GM04504 (cell line): ENCODE measurements around the gene POMC.
"Not testable (repeated sequence)": the region's sequence is repeated elsewhere in the genome, so short reads cannot be mapped to it uniquely, and the experiment has no call there.

ENCODE experiments used
- DNase-seq: peaks from one replicate; pipeline ENCODE4 v3.0.0-alpha.2; 2012; ENCODE audit warnings: low read depth

The POMC gene

DNA sequence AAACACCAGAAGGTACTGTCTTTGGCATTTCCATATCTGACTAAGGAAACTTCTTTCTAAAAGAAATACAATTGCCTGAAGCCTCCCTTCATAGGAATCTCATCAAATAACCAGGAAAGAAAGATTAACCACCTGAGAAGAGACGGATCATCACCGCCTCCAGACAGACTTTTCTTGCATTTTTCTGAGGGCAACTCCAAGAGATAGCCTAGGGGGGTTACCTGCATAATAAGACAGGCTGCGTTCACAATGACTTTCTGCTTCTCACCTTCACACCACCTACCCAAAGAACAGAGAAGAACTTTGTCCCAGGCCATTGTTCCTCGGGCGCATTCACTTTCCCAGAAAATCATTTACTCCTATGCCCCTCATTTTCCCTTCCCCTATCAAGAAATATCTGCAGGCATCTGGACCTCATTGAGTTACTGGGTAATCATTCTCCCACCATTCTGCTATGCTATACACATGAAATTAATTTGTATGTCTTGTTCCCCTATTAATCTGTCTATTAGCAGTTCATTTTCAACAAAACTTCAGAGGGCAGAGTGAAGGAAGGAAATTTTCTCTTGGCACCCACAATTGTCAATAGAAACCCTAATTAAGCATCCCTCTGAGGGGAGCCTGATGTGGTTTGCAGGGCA lies 8.3 kb upstream of the POMC start:
- no peak for DNase-seq

DNA sequence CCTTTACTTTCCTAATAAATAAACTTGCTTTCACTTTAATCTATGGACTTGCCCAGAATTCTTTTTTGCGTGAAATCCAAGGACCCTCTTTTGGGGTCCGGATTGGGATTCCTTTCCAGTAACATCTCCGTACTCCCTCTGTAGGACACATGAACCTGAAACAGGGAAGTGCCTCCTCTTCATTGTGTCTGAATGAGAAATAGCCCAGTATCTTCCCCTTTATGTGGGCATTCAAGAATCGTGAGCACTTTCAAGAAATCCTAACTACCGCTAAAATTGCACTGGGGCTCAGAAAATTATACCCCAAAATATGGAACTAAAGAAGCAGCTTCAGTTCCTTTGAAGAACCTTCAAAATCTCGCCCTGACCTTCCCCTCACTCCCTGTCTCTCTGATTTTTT lies 7.8 kb upstream of the POMC start:
- no peak for DNase-seq

DNA sequence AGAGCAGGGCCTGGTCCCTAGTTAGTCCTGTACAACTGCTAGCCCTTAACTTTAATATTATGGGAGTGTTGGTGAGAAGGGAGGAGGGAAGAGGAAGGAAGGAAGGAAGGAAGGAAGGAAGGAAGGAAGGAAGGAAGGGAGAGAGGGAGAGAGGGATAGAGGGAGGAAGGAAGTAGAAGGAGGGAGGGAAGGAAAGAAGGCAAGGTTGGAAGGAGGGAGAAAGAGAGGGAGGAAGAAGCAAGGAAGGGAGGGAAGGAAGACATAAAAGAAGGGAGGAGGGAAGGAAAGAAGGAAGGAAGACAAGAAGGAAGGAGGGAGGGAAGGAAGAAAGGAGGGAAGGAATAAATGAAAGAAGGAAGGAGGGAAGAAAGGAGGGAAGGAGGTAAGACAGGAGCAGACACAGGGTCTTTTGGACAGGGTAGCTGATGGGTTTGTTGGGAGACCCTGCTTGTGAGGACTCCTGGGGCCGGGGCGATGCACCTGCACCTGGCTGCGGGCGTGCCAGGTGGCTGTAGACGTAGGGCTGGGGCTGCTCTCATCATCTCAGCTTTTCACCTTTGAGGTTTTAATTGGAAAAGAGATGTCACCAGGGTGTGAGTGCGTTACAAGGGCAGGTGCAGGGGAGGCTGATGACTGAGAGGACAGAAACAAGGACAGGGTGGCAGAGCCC lies 5.9 kb upstream of the POMC start:
- no peak for DNase-seq

DNA sequence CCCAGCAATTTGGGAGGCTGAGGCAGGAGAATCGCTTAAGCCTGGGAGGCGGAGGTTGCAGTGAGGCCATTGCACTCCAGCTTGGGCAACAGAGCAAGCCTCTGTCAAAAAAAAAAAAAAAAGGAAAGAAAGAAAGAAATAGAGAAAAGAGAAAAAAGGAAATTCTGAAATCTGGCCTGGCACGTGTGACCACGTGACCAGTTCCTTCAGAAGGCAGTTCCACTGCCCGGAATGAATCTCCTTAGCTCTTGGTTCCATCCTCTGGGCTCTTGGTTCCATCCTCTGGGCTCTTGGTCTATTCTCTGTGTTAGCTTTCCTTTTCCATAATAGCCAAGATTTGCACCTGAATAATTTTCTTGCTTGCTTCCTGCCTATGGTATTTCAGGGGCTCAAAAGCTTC lies 5.3 kb upstream of the POMC start:
- no peak for DNase-seq

DNA sequence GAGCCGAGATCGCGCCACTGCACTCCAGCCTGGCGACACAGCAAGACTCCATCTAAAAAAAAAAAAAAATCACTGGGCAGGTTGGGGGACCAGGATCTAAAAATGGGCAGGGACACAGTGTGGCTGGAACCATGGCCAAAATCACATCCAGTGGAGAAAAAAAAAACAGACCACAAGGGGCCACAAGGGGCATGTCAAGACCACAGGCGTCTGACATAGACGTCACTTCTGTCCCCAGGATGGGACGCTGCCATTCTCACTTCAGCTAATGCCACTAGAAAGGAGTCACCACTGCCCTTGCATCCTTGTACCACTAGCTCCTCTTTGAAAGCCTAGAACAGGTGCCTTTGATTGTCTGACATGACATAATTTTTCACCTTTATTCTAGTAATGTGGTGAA lies 2.5 kb upstream of the POMC start:
- DNase-seq, result no peak

DNA sequence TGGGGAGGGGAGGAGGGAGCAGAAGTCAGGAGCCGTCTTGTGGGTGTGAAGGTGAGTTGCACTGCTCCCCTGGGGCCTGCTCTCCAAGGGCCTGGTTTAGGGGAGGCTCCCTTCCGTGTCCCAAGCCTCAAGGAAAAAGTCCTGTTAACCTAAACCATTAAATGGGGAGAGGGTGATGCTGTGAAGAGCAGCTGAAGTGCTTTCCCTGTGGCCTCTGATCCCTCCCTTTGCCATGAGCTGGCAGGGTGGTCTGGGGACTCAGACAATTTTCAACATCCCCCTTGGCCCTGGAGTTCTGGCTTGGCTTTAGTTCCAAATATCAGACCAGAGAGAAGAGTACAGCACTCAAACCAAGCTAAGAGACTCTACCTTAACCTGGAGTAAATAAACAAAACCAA lies 692 bp upstream of the POMC start:
- DNase-seq, result no peak

DNA sequence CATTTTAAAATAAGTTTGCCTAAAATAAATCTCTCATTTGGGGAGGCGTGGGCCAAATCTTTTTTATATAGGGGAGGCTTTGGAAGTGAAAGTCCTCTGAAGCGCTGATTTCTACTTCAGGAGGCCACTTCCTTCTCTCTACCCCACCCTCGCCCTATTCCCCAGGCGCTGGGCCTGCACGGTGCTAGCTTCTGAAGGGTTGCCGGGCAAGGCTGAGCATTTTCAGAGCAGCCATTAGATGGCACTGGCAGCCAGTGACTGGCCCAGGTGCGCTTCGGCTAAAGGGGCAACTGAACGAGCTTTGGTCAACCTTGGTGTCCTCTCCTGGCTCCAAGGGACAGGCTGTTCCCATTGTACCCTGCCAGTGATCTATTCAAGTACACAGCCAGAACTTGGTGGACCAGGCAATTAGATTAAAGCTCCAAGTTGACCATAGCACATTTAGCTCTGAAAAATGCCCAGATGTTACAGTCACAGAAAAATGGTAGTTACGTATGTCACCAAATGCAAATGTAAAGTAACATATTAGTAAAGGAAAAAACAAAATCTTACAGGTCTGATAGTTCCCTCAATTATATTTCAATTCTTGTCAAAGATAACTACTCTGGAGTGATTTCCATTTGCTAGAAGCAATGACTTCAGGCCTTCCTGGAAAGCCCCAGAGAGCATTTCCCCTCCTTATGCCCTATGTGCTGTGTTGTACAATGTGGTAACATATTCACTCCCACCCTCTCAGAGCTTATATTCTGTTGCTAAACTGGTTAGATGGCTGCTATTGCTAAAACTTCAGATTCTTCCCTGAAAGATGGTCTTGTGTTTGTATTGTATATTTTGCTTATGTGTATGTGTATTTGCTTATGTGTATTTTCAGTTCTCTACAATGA lies 2.1 kb downstream of the POMC start:
- no peak for DNase-seq

DNA sequence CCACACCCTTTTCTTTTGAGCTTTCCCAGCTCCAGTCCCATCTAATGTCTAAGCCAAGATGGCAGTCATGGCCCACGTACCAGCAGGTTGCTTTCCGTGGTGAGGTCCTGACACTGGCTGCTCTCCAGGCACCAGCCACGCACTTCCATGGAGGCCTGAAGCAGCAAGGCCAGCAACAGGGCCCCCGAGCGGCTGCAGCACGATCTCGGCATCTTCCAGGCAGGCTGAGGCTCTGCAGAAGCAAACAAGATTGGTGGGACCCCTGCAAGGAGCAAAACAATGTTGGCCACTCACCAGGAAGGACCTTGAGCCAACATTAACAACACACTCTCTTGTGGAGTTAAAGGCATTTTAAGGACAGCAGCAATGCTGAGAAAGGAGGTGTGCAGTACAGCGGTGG lies 3.8 kb downstream of the POMC start:
- no peak for DNase-seq

DNA sequence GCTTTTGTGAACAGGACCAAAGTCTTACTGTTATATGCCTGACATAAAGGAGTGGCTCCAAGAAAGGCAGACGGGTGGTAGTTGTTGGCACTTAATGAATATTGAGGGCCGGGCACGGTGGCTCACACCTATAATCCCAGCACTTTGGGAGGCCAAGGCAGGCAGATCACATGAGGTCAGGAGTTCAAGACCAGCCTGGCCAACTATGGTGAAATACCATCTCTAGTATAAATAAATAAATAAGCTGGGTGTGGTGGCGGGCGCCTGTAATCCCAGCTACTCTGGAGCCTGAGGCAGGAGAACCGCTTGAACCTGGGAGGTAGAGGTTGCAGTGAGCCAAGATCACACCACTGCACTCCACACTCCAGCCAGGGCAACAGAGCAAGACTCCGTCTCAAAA lies 6.3 kb downstream of the POMC start:
- not testable (repeated sequence) for DNase-seq

DNA sequence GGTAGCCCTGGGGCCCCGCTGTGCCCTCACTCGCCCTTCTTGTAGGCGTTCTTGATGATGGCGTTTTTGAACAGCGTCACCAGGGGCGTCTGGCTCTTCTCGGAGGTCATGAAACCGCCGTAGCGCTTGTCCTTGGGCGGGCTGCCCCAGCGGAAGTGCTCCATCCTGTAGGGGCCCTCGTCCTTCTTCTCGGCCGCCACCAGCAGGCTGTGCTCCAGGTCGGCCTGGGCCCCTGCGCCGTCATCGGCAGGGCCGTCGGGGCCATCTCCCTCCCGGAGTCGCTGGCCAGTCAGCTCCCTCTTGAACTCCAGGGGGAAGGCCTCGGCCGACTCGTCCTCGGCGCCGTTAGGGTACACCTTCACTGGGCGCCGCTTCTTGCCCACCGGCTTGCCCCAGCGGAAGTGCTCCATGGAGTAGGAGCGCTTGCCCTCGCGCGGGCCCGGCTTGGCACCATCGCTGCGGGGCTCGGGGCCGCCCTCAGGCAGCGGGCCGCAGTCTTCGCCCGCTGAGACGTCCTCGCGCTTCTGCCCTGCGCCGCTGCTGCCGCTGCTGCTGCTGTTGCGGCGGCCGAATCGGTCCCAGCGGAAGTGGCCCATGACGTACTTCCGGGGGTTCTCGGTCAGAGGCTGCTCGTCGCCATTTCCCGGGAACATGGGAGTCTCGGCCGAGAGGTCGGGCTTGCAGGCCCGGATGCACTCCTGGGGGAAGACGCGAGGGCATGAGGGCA lies 7.2 kb downstream of the POMC start:
- no peak for DNase-seq

DNA sequence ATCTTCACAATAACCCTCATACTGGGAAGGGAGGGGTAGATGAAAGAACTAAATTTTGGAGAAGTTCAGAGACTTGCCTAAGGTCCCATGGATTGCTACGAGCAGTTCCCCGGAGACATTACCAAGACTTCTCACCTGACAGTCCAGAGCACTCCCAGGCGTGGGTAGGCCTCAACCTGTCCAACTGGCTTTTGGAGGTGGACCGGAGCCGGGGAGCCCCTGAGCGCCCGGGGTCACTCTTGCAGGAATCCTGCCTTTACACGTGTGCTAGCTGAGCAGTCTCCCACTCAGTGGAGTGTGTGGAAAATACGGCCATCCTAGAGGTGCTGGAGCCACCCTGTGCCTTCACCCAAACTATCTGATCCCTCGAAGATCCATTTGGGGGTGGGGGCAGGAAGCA lies 8.0 kb downstream of the POMC start:
- no peak for DNase-seq

DNA sequence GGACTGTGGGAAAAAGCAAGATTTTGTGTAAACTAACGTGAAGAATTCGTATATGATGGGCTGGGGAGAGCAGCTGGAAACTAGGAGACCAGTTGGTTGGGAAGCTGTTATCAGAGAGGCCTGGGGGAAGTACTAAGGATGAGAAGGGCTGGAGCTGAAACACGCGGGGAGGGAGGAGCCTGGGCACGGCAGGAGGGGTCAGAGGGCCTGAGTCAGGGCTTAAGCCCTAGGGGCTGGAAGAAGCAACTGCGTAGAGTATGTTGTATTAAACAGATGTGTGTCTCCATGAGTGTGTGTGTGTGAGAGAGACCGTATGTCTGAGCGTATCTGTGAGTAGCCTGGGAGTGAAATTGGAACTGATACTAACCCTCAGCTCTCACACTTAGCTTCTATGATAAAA lies 8.4 kb downstream of the POMC start:
- no peak for DNase-seq

DNA sequence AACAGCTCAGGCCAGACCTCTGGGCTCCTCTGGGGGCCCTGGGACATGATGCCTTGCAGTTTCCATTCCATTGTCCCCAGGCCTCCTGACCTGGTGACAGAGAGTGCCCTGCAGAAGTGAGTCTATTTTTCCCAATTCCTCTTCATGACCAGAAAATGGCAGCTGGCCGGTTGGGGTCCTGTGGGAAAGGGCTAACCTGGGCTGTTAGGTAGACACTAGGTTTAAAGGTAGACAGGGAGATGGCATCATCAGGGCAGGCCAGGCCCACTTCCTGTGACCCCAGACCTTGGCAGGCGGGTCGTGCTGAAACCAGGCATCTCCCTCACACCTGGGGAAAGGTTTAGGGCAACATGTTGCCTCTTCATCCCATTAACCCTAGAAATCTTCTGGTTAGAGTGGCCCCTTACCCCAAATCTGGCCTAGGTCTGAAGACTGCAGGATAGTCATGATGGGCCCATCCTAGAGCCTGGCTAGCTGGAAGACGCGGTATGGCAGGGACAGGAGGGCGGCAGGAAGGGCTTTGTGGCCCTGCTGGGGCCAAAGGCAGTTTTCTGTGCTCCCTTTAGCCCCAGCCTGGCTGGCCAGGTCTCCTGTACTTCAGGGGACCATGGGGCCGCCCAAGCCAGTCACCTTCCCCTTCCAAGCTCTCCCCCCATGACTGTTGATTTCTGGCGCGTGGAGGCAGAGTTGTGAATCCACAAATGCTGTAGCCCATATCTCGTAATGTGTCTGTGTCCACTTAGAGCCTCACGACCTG lies 10.1 kb downstream of the POMC start:
- no peak for DNase-seq

DNA sequence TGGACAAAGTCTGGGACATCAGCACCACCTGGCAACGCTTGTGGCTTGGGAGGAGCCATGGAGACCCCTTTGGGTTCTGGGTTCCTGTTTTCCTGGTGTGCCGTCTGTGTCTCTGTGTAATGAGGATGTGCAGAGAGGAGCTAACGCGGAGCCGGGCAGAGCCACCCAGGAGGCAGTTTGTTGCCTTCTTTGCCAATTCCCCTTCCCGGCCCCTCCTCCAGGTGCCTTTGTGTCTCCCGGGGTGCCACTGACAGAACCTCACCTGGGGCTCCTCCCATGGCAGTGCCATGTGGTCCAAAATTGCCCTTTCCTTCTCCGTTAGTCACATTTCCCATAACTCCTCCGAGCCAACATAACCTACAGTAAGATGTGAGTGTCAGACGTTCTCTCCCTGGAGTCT lies 13.0 kb downstream of the POMC start:
- DNase-seq, result no peak

DNA sequence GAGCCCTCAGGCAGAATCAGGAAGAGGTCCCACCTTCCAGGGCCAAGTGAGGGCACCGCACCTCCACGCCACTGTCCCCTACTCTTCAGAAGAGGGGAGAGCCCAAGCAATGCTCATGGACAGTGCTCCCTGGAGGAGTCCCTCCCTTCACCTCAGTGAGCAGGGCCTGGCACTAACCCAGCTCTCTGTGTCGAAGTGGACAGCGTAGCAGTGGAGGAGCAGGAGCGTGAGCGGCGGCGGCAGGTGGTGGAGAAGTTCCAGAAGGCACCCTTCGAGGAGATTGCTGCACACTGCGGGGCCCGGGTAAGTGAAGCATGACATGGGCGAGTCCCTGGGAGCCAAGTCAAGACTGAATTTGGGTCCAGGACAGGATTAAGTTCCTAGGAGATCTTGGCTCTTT lies 16.7 kb downstream of the POMC start:
- DNase-seq, result no peak

DNA sequence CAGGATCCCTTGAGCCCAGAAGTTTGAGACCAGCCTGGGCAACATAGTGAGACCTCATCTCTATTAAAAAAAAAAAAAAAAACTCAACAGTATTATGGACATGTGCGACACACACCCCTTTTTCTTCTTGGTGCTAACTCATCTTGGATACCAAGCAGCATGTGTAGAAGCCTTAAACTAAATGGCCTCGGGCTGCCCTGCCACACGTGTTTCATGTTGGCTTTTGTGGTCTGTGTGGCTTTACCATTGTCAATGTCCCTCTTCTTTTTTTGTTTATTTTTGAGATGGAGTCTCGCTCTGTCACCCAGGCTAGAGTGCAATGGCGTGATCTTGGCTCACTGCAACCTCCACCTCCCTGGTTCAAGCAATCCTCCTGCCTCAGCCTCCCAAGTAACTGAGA lies 17.4 kb downstream of the POMC start:
- not testable (repeated sequence) for DNase-seq

DNA sequence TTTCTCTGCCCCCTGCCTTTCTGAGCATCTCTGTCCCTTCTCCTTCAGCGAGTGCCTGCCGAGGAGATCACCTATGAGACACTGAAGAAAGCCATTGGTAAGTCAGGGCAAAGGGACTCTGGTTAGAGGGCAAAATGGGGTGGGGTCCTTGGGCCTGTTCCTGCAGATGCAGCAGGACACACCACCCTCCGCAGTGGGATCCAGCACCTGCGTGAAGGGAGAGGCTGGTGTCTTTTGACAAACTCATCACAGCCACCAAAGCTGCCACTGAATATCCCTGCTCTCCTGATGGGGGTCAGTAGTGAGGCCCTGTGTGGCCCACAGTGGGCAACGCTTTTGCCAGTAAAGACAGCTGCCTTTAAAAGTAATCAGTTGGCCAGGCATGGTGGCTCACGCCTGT lies 18.7 kb downstream of the POMC start:
- DNase-seq, result no peak

DNA sequence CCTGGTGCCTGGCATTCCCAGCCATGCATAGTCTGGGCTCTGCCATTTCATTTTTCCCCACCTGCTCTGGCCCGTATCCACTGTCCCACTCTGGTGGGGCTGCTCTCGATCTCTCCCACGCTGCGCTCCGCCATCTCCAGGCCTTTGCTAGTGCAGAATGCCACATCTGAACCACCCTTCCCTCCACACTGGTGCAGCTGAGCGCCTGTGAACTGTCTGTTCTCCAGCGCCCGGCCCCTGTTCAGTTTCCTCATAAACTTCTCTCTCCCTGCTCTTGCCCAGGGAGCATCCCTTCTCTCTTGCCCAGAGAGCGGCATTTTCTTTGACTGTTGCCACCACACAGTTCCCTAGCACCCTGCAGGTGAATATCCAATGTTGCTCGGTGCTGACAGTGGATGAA lies 21.5 kb downstream of the POMC start:
- no peak for DNase-seq

DNA sequence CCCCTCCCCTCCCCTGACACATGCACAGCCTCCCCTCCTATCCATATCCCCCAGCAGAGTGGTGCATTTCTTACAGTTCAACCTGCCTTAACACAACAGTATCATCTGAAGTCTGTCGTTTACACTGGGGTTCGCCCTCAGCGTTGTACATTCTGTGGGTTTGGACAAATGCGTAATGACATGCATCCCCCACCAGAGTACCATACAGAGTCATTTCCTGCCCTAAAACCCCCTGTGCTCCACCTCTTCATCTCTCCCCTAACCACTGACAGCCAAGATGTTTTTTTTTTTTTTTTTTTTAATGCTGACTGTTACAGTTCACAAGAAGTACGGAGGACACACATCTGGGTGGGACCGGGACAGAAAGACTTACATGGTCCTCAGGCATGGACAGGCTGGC lies 22.6 kb downstream of the POMC start:
- DNase-seq, result no peak

DNA sequence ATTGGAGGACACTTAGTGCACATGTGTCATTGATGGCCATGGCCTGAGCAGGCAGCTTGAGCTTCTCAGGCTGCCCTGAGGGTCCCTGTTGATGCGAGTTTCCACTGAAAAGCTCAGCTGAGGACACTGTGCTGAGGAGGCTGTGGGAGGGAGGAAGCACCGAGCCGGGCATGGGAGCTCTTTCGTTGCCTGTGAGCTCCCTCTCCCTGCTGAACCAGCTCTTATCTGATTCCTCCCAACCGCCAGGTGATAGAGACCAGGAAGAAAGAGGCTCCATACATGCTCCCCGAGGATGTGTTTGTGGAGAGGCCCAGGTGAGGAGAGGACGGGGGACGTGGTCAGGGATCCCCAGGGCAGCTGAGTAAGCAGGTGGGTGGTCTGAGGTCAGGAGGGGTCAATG lies 27.3 kb downstream of the POMC start:
- DNase-seq, result no peak

DNA sequence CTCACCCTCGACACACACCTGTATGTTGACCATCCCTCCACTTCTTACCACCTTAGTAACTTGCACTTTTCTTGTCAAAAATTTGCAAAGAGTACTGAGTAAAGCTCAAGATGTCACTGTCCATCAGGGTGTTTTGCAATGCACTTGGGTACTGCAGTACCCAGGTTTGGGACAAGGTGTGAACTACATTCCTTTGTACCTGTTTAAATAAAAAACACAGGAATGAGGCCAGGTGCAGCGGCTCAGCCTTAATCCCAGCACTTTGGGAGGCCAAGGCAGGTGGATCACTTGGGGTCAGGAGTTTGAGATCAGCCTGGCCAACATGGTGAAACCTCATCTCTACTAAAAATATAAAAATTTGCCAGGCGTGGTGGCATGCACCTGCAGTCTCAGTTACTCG lies 27.8 kb downstream of the POMC start:
- DNase-seq, result not testable (repeated sequence)

DNA sequence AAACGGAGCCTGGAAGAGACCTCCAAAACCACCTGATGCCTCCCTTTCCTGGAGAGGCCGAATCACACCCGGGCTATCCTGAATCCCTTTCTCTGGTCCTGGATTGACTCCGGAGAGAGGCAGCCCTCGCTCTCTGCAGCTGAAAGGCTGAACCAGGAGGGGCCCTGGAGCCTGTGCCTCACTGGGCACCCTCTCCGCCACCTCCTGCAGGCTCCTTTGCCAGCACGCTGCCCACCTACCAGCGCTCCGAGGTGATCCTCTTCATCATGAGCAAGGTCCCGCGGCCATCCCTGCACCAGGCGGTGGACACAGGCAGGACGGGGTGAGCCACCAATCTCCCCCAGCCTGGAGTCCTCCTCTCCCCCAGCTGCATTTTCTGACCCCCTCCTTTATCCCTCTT lies 35.7 kb downstream of the POMC start:
- no peak for DNase-seq
